ENCODE data around the gene ABLIM2.

ABLIM2 gene

DNA sequence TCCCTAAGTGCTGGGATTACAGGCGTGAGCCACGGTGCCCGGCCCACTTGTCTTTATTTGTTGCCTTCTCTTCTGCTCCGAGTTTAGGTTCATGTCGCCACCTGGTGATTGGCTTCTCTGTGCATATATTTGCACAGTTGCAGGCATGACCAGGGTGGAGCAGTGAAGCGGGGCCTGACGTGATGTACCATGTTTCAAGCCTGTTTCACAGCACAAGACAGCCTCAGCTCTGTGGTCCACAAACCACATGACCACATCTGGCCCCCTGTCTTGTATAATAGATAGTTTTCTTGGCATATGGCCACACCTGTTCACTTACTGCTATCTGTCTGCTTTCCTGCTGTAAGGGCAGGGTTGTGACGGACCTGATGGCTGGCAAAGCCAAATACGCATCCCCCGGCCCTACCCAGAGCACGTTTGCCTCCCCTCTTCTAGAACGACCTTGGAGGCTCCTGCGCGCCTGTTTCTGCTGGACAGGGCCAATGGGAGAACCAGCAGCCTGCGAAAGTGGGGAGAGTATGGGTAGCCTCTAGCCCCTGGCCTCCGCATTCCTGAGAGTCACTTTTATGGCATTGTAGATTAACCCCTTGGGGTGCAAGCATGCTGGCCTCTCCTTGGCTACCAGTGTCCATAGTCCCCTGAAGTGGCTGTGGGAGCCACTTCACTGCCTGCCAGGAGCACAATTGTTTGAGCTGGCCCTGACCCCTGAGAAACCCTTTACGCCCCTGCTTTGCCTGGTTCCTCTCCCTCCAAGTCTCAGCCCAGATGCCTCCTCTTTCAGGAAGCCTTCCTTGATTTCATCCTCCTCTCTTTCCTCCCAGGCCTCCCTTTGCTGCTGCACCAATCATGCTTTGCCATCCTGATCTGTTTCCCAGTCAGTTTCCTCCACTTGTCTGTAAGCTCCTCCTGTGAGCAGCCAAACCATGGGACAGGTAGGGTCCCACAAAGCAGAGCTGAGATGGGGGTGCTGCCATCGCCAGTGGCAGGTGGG is 34.4 kb upstream of the ABLIM2 start:
- DNase-seq (ENCODE audit: low read depth), result peak; percentile 60
- no peak overlapping the region for H3K4me3 ChIP-seq (ENCODE audit: control insufficient read depth, low read depth, low read length)
- TF ChIP-seq, protein P1, sequence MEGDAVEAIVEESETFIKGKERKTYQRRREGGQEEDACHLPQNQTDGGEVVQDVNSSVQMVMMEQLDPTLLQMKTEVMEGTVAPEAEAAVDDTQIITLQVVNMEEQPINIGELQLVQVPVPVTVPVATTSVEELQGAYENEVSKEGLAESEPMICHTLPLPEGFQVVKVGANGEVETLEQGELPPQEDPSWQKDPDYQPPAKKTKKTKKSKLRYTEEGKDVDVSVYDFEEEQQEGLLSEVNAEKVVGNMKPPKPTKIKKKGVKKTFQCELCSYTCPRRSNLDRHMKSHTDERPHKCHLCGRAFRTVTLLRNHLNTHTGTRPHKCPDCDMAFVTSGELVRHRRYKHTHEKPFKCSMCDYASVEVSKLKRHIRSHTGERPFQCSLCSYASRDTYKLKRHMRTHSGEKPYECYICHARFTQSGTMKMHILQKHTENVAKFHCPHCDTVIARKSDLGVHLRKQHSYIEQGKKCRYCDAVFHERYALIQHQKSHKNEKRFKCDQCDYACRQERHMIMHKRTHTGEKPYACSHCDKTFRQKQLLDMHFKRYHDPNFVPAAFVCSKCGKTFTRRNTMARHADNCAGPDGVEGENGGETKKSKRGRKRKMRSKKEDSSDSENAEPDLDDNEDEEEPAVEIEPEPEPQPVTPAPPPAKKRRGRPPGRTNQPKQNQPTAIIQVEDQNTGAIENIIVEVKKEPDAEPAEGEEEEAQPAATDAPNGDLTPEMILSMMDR (conservative IDR thresholded peaks at IDR 0.05; ENCODE audit: control insufficient read depth, insufficient read depth, low read depth, low read length), result peak; percentile 29

DNA sequence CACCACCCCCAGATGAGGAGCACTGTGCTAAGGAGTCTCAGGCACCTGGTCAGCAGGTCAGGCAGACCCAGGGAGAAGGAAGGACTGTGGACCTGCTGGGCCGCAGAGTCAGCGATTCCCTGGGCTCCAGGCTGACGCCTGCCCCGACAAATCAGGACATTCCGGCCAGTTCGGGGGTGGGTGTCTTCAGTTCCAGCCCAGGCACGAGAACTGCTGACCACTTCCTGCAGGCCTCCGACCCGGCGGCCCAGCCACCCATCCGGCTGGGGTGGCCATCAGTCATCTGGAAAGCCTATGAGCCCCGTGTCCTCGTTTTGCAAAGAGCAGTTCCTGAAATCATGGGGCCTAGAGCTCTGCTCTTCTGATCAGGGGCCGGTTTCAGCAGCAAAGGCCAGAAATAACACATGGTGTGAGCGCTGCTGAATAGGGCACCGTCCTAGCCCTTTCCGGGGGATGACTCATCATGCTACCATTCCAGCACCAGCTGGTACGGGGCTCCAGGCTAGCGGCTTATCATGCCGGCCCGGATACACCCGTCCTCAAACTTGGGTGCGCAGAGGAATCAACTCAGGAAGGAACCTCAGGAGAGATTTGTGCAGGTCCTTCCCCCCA is 32.6 kb upstream of the ABLIM2 start:
- TF ChIP-seq, protein P1 (conservative IDR thresholded peaks at IDR 0.05; ENCODE audit: control insufficient read depth, insufficient read depth, low read depth, low read length), result no peak
- no peak overlapping the region for H3K4me3 ChIP-seq (ENCODE audit: control insufficient read depth, low read depth, low read length)
- DNase-seq (ENCODE audit: low read depth), result peak; percentile 53

DNA sequence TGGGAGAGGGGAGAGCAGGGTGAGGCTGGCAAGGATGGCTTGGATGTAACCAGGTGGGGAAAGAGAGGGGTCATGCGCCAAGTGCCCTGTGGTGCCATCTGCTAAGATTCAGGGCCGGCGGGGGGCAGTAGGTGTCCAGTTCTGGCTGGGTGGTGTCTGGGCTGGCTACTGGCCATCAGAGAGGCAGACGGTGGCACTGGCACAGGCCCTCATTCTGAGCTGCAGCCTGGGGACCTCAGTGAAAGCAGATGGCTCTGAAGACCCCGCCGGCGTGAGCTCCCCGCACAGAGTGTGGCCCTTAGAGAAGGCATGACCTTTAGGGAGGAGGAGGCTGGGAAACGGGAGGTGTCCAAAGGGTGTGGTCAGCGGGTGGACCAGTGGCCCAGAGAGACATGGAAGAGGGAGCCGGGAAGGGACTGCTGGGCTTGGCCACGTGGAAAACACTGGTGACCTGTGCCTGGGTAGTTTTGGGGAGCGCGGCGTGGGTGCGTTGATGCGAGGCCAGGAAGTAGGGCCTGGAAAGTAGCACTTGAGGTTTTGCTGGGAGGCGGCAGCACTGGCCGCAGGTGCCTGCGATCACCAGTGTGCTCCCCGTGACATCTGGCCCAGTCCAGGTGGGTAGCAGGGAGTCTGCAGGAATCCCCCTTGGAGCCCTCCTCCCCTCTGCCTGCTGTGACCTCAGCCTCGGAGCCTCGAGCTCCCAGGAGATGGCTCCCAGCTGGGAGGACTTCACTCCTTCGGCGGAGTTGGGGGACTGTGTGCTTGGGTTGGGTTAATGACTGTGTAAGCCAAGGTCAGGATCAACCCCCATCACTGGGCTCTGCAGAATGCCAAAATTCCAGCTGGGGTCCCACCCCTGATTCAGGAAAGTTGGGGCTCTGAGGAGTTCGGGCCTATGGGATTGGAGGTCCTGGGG is 31.2 kb upstream of the ABLIM2 start:
- DNase-seq (ENCODE audit: low read depth), result no peak
- TF ChIP-seq, protein P1 (conservative IDR thresholded peaks at IDR 0.05; ENCODE audit: control insufficient read depth, insufficient read depth, low read depth, low read length), result no peak
- no peak overlapping the region for H3K4me3 ChIP-seq (ENCODE audit: control insufficient read depth, low read depth, low read length)

DNA sequence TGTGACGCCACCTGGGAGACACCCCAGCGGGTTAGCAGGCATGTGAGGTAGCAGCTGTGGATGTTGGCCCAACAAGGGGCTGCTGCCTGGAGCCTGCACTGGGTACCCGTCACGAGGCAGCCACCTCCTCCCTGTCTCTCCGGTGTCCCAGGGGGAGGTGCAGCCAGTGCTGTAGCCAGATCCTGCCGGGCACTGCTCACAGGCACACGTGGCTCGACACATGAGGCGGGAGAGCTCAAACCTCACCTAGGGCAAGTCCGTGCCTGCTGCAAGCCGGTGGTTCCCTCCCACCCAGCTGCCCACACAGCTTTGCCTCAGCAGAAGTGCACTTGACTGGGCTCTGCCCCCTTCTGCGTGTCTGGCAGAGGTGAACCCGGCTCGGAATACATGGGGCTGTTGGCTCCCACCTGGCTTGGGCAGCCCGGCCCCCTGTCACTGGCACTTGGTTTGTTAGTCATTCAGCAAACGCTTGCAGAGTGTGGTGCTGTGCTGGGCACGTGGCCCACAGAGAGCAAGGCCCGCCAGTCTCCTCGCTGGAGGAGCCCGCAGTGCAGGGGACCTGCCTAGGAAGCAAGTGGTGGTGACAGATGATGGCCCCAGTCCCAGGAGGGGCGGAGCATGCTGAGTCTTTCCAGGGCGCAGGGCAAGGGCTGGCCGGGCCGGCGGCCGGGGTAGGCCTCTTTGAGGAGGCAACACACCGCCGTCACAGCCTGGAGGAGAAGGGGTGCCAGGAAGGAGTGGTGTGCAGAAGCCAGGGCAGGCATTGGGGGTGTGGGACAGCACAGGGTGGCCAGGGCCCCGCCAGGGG is 30.3 kb upstream of the ABLIM2 start:
- TF ChIP-seq, protein P1 (conservative IDR thresholded peaks at IDR 0.05; ENCODE audit: control insufficient read depth, insufficient read depth, low read depth, low read length), result no peak
- H3K4me3 ChIP-seq (ENCODE audit: control insufficient read depth, low read depth, low read length), result no peak overlapping the region
- no peak for DNase-seq (ENCODE audit: low read depth)

DNA sequence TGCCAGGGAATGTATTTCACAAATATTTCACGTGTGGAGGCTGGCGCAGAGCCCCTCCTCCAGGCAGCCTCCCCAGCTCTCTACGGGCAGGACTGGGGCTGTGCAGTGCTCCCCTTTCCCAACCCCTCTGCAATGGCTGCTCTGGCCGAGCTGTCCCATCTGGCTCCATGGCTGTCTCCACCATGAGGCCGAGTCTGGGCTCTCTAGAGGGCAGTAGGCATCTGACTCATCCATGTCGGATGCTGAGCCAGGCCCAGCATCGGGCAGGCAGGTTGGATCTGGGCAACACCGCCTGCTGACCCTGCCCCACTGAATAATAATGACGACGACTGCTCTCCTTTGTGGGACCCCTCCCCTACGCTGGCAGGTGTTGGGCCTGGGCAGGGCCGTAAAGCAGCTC is 29.5 kb upstream of the ABLIM2 start:
- TF ChIP-seq, protein P1 (conservative IDR thresholded peaks at IDR 0.05; ENCODE audit: control insufficient read depth, insufficient read depth, low read depth, low read length), result no peak
- peak; percentile 34 for DNase-seq (ENCODE audit: low read depth)

More for the DNA sequence above, 29.5 kb upstream of the ABLIM2 start:
- no peak overlapping the region for H3K4me3 ChIP-seq (ENCODE audit: control insufficient read depth, low read depth, low read length)

Measured in fibroblast of mammary gland (primary cell).